DOHH2 (cell line): ENCODE data around the gene FUS.

Experiments
- CTCF ChIP-seq: fragments of 200-600 bp; sonication (generic); IDR thresholded peaks from one replicate; pipeline ENCODE4 v1.5.1; 2014; ENCODE audit warnings: antibody characterized with exemption, mild to moderate bottlenecking, low read depth, low read length; ENCODE audit not compliant: poor library complexity, severe bottlenecking
- EZH2phosphoT487 ChIP-seq: fragments of 200-600 bp; sonication (generic); IDR thresholded peaks from 2 replicates; pipeline ENCODE4 v1.6.1; 2017; ENCODE audit warnings: borderline replicate concordance, mild to moderate bottlenecking, antibody characterized with exemption, low read length, moderate library complexity, mixed read lengths

GRCh38 chr16:31199430-31200041 lies 19.6 kb downstream of the FUS start:
- no peak for TF ChIP-seq CTCF
- TF ChIP-seq EZH2phosphoT487, result no peak
